ENCODE data around the gene KIFAP3. TPM values are rescaled to one million over a fixed set of nuclear protein-coding genes. Genes with fewer than 3 reads are reported as not detected.

Gene KIFAP3
- total RNA-seq, 4 donors from 2014 or later, result 25.2 to 49.2 (median 40.0) TPM

DNA sequence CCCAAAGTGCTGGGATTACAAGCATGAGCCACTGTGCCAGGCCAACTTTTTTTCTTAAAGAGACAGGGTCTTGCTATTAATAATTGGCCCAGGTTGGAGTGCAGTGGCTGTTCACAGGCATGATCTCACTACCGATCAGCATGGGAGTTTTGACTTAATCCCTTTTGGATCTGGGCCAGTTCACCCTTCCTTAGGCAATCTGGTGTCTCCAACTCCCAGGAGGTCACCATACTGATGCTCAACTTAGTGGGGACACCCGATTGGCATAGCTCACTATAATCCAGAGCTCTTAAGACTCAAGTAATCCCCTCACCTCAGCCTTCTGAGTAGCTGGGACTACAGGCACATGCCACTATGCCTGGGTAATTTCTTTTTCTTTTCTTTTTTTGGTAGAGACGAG, 116.6 kb downstream of the KIFAP3 start:
- TF ChIP-seq POLR2A (IDR thresholded peaks at IDR 0.05), result no peak
- TF ChIP-seq, protein P1, sequence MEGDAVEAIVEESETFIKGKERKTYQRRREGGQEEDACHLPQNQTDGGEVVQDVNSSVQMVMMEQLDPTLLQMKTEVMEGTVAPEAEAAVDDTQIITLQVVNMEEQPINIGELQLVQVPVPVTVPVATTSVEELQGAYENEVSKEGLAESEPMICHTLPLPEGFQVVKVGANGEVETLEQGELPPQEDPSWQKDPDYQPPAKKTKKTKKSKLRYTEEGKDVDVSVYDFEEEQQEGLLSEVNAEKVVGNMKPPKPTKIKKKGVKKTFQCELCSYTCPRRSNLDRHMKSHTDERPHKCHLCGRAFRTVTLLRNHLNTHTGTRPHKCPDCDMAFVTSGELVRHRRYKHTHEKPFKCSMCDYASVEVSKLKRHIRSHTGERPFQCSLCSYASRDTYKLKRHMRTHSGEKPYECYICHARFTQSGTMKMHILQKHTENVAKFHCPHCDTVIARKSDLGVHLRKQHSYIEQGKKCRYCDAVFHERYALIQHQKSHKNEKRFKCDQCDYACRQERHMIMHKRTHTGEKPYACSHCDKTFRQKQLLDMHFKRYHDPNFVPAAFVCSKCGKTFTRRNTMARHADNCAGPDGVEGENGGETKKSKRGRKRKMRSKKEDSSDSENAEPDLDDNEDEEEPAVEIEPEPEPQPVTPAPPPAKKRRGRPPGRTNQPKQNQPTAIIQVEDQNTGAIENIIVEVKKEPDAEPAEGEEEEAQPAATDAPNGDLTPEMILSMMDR (IDR thresholded peaks at IDR 0.05), result no peak
- no peak for TF ChIP-seq EP300 (IDR thresholded peaks at IDR 0.05)
- Histone ChIP-seq H3K9me3 (no peaks in the 10 kb centered on the region), H3K27ac (no peak overlapping the region), H3K4me1 (no peaks in the 10 kb centered on the region), H3K4me3 (no peak overlapping the region), H3K27me3 (no peaks in the 10 kb centered on the region), H3K36me3 (peaks cover 0 to 10% (median 0%) of the 10 kb centered on the region in 3 donors)
- 84 to 90% methylated on average over 3 of the region's 3 CpGs for WGBS, 2 donors
- DNase-seq (ENCODE audit: low spot score in 2 of 2), result no peak

DNA sequence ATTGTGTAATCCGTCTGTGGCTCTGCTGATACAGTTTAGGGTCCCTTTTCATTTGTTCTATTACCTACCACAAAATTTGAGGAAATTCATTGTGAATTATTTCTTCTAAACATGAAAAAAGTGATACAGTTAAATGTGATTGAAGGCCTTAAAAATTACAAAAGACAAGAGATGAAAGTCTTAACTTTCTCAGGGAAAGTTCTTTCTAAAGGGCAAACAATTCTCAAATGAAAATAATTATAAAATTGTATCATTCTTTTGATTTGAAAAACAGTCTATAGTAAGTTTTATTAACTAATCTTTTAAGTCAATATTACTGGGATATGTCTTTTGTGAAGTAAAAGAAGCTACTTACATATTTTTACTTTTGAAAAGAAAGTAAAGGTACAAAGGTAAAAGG, 123.4 kb downstream of the KIFAP3 start:
- TF ChIP-seq, protein P1 (IDR thresholded peaks at IDR 0.05), result no peak
- TF ChIP-seq POLR2A (IDR thresholded peaks at IDR 0.05) (no peak), EP300 (IDR thresholded peaks at IDR 0.05) (no peak)
- Histone ChIP-seq H3K27ac (no peak overlapping the region), H3K9me3 (no peaks in the 10 kb centered on the region), H3K36me3 (peaks cover 0 to 10% (median 0%) of the 10 kb centered on the region in 3 donors), H3K27me3 (no peaks in the 10 kb centered on the region), H3K4me1 (peaks cover 0 to 7% (median 2%) of the 10 kb centered on the region in 4 donors), H3K4me3 (no peak overlapping the region)
- DNase-seq (ENCODE audit: low spot score in 2 of 2), result no peak
- 84 to 88% methylated on average over 1 of the region's 1 CpG for WGBS, 2 donors

DNA sequence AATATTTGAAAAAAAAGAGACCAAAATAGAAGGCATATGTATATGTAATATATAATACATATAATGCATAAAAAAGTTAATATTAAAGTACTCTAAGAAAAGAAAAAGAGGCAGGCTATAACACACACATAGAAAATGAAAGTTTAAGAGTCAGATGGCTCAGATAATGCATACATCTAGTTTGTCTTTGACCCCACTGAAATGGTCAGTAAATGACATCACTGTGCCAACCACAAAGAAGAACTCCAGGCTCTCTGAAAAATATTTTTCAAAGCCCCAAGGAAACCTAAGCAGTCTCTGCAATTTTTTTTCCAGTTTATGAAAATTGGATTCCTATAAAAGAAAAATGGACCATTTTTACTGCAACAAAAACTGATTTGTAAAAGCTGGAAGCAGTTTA, 125.4 kb downstream of the KIFAP3 start:
- no peaks in the 10 kb centered on the region for H3K9me3 ChIP-seq
- peaks cover 0 to 7% (median 2%) of the 10 kb centered on the region in 4 donors for H3K4me1 ChIP-seq
- peaks cover 0 to 19% (median 0%) of the 10 kb centered on the region in 3 donors for H3K36me3 ChIP-seq
- H3K27me3 ChIP-seq, result no peaks in the 10 kb centered on the region
- no peak overlapping the region for H3K27ac ChIP-seq
- no peak for TF ChIP-seq EP300 (IDR thresholded peaks at IDR 0.05)
- TF ChIP-seq, protein P1 (IDR thresholded peaks at IDR 0.05), result no peak
- TF ChIP-seq POLR2A (IDR thresholded peaks at IDR 0.05), result no peak
- no peak overlapping the region for H3K4me3 ChIP-seq
- no peak for DNase-seq (ENCODE audit: low spot score in 2 of 2)

DNA sequence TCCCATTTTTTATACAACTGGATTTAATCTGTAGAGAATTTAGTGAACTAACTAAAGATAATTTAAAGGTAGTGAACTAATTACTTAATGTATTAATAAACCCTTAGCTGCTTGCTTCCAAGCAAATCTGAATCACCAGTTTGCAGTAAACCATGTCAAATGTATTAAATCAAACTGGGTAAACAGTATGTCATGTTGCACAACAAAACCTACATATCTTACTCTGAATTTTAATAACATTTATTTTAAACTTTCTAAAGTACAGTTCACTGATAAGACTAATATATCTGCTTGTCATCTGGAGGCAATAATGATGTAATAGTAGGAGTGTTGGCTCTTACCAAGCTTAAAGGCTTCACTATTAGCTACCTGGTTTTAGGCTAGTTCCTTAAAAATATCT, 128.3 kb downstream of the KIFAP3 start:
- H3K9me3 ChIP-seq, result no peaks in the 10 kb centered on the region
- no peak overlapping the region for H3K27ac ChIP-seq
- peaks cover 0 to 12% (median 2%) of the 10 kb centered on the region in 4 donors for H3K4me1 ChIP-seq
- TF ChIP-seq, protein P1 (IDR thresholded peaks at IDR 0.05), result no peak
- no peak for TF ChIP-seq POLR2A (IDR thresholded peaks at IDR 0.05)
- TF ChIP-seq EP300 (IDR thresholded peaks at IDR 0.05), result no peak
- no peaks in the 10 kb centered on the region for H3K27me3 ChIP-seq
- no peak for DNase-seq (ENCODE audit: low spot score in 2 of 2)
- peaks cover 0 to 15% (median 0%) of the 10 kb centered on the region in 3 donors for H3K36me3 ChIP-seq
- no peak overlapping the region for H3K4me3 ChIP-seq

DNA sequence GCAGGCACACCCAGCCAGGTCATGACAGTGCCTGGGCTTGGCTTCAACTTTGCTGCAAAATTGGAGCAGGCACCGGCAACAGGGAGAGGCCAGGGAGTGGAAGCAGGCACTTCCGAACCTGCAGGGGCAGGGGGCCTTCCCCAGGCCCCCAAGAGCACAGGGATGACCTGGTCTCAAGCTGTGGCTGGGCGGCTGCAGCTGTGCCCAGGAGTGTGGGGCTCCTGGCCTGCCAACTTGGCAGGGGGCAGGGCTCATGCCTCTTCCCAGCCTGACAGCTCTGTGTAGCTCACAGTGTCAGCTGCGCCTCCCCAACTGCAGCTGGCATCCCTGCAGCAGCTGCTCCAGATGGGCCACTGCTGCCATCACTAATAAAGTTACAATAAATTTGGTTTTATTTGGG, 129.3 kb downstream of the KIFAP3 start:
- Histone ChIP-seq H3K9me3 (no peaks in the 10 kb centered on the region), H3K4me3 (no peak overlapping the region), H3K27ac (no peak overlapping the region), H3K4me1 (peaks cover 0 to 12% (median 2%) of the 10 kb centered on the region in 4 donors), H3K27me3 (no peaks in the 10 kb centered on the region), H3K36me3 (peaks cover 0 to 15% (median 0%) of the 10 kb centered on the region in 3 donors)
- 65 to 72% methylated on average over 3 to 4 of the region's 4 CpGs for WGBS, 2 donors
- DNase-seq (ENCODE audit: low spot score in 2 of 2), result no peak
- TF ChIP-seq EP300 (IDR thresholded peaks at IDR 0.05) (no peak), POLR2A (IDR thresholded peaks at IDR 0.05) (no peak)
- TF ChIP-seq, protein P1 (IDR thresholded peaks at IDR 0.05), result no peak

Data from tibial nerve (tissue), 4 donors.